OCI-LY7 (cell line): ENCODE data around the gene OAT.

ENCODE experiments used
- CTCF ChIP-seq: fragments of 200-600 bp; sonication (generic); conservative IDR thresholded peaks from 2 replicates; pipeline ENCODE4 v1.5.1; 2014; ENCODE audit warnings: mild to moderate bottlenecking, antibody characterized with exemption, low read length, moderate library complexity, mixed read lengths
- EZH2phosphoT487 ChIP-seq: fragments of 200-600 bp; sonication (generic); IDR thresholded peaks from 2 replicates; pipeline ENCODE4 v1.6.1; 2018; ENCODE audit warnings: low read depth, borderline replicate concordance, mild to moderate bottlenecking, mixed run types, antibody characterized with exemption, low read length, moderate library complexity, mixed read lengths

DNA sequence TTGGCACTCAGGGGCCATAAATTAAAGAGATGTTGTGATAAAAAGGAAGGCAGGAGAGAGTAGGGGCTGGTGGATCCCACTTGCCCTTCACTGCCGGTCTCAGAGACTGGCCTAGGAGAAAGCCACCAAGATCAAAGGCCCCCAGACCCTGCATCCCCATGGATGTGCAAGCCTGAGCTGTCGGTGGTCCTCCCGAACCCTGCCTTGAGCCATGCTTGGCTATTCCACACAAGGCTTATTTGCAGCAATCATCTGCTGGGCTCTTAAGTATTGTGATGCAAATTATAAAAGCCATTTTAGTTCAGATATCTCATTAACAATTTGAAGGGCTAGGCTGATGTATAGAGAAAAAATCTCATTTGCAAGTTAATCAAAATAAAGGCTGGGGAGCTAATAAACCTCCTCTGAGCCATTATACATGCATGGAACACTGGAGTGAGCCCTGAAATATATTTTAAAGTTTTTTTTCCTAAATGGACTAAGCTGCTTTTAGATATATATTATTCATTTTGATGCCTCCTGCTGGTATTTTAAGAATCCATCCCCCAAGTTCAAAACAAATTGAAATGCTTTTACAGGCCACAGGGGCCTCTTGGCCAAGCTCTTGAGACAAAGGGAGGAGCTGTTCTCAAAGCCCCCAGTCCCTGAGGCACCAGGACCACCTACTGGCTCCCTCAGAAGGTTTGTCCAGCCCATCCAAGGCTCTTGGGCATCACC, 28.1 kb downstream of the OAT start:
- no peak for TF ChIP-seq CTCF
- no peak for TF ChIP-seq EZH2phosphoT487
